Uterus (tissue), 2 donors: Measurements from ENCODE around the gene C11orf58.

Experiments used
- CTCF ChIP-seq, 4 experiments: fragments of 200-600 bp in 2 of 4; fragments of 450-650 bp in 2 of 4; sonication (generic) in 2 of 4; IDR thresholded peaks; one replicate each; pipeline ENCODE4 v1.5.1; 2016 to 2019; ENCODE audit warnings: antibody characterized with exemption in 4 of 4, mild to moderate bottlenecking in 2 of 4, moderate library complexity in 1 of 4
- POLR2A ChIP-seq, 2 donors: fragments of 450-650 bp; IDR thresholded peaks; one replicate each; pipeline ENCODE4 v1.6.1; 2016; ENCODE audit warnings: antibody characterized with exemption in 2 of 2, mild to moderate bottlenecking in 1 of 2, moderate library complexity in 1 of 2

- TF ChIP-seq CTCF (IDR thresholded peaks at IDR 0.05), result peak; percentile 56 to 76 (median 64)
- no peak for TF ChIP-seq POLR2A (IDR thresholded peaks at IDR 0.05)
Observed at GRCh38 chr11:16788141-16789062, 50.0 kb downstream of the C11orf58 start.
